Thymus (tissue), 11 donors: Measurements from ENCODE around the gene KLHL2. TPM values are rescaled to one million over a fixed set of nuclear protein-coding genes. Genes with fewer than 3 reads are reported as not detected.
A peak's percentile ranks its signal among the peaks of the same experiment; 100 is the strongest.

Source experiments
- DNase-seq, 9 donors: peaks; one replicate each; pipeline ENCODE4 v3.0.0-alpha.2; 2013; ENCODE audit warnings: low spot score in 9 of 9, low read depth in 6 of 9, missing footprints in 1 of 9
- H3K27ac ChIP-seq, 2 donors: one replicate each; pipeline ENCODE4 v1.5.1; 2013; ENCODE audit warnings: control low read depth in 1 of 2, low read depth in 1 of 2, low read length in 1 of 2, mild to moderate bottlenecking in 1 of 2, moderate library complexity in 1 of 2
- H3K27me3 ChIP-seq, 2 donors: one replicate each; pipeline ENCODE4 v1.5.1; 2013; ENCODE audit warnings: low read length in 1 of 2; ENCODE audit not compliant: control insufficient read depth in 2 of 2, insufficient read depth in 1 of 2
- H3K36me3 ChIP-seq, 2 donors: one replicate each; pipeline ENCODE4 v1.5.1; 2013; ENCODE audit warnings: low read length in 1 of 2, mild to moderate bottlenecking in 1 of 2, moderate library complexity in 1 of 2; ENCODE audit not compliant: control insufficient read depth in 2 of 2, insufficient read depth in 2 of 2
- H3K4me1 ChIP-seq, 2 donors: one replicate each; pipeline ENCODE4 v1.5.1; 2013; ENCODE audit warnings: low read length in 2 of 2; ENCODE audit not compliant: control insufficient read depth in 2 of 2, insufficient read depth in 2 of 2
- H3K4me3 ChIP-seq, 2 donors: one replicate each; pipeline ENCODE4 v1.5.1; 2013; ENCODE audit warnings: low read length in 2 of 2, control low read depth in 1 of 2, mild to moderate bottlenecking in 1 of 2
- H3K9me3 ChIP-seq, 2 donors: one replicate each; pipeline ENCODE4 v1.5.1; 2013; ENCODE audit warnings: low read length in 1 of 2, mild to moderate bottlenecking in 1 of 2; ENCODE audit not compliant: control insufficient read depth in 2 of 2, insufficient read depth in 1 of 2
- WGBS: extraction: QIAGEN DNeasy Blood & Tissue Kit; methylation state at CpG from one replicate; pipeline ENCODE4 v1.1.7; 2013; 5-methylcytosine and 5-hydroxymethylcytosine counted together
- polyA plus RNA-seq: library from polyadenylated mRNA; stranded (reverse); fragments of 200-250 nt; gene quantifications from one replicate; pipeline ENCODE4 v1.2.3, GENCODE V29; 2013
- total RNA-seq: library from RNA; stranded (reverse); fragments of 120-200 nt; gene quantifications from one replicate; pipeline ENCODE4 v1.2.4, GENCODE V29; 2013
- donor health status: healthy.

Gene KLHL2
- total and polyA plus RNA-seq, 2 donors = 12.1 to 29.3 TPM

DNA sequence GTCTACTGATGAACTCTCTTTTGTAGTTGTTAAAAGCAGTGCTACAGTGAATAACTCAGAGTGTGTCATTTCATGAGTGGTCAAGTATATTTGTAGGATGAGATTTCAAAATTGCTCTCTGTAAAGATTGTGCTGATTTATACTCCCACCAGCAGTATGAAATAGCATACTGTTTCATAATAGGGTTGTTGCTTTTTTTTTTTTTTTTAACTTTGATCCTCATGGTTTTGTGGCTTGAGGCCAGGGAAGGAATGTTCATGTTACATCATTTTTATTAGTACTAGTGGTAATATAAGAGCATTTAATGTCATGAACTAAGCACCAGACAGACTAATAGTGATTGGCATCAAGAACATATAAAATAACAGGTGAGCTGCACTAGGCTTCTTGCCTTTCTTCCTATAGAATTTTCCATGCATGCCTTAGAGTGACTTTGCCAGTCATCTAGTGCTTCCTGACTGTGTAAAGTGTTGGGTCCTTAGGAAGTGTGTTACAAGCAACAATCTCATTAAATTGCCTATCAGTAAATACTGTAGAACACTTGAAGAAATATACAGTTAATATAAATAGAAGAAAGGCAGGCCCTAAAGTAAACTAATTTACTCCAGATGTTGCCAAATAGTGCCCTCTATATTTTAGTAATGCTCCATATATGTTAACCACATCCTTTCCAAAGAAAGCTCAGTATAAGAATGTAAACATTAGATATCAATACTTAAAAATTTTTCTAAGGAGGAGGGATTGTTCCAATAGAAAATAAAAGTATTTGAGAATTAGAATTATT, 81.5 kb downstream of the KLHL2 start:
- Histone ChIP-seq H3K27me3 (no peaks in the 10 kb centered on the region), H3K4me3 (no peak overlapping the region), H3K4me1 (no peaks in the 10 kb centered on the region), H3K36me3 (no peaks in the 10 kb centered on the region), H3K9me3 (peaks cover 0 to under 1% of the 10 kb centered on the region in 2 donors), H3K27ac (no peak overlapping the region)
- DNase-seq = no peak

DNA sequence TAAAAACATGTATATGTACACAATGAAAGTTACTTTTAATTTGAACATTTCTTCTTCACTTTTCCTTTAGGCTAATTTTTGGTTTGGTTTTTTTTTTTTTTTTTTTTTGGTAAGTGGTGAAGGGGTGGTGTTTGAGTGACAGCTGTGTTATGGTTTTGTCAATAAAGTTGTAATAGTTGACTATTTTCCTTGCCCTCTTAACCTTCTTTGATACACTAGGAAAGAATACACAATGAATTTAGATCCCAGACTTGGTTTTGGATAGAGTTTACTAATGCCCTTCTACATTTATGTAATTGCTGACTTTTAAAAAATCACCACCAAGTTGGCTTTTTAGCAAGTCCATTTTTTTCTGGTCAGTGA, 82.0 kb downstream of the KLHL2 start:
- Histone ChIP-seq H3K4me3 (no peak overlapping the region), H3K36me3 (no peaks in the 10 kb centered on the region), H3K27ac (no peak overlapping the region), H3K27me3 (no peaks in the 10 kb centered on the region), H3K9me3 (no peaks in the 10 kb centered on the region), H3K4me1 (no peaks in the 10 kb centered on the region)
- DNase-seq = no peak

DNA sequence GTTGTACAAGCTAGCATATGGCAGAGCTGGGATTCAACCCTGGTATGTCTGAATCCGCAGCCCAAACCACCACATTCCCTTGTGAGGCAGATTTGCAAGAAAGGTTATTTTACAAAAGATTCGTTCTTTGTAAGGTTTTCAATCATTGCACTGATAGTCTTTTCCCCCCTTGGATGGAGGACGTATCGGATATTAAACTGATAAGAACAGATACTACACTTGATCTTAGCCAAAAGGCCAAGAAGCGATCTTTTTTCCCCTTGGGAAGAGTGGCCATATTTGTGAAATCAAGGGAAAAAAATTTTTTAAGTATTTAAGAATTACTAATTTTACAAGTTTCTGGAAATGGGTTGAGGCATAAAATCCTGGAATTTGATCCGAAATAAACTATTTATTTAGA, 85.7 kb downstream of the KLHL2 start:
- H3K27ac ChIP-seq = no peak overlapping the region
- peaks cover 0 to 4% of the 10 kb centered on the region in 2 donors for H3K4me1 ChIP-seq
- DNase-seq = peak in 2 of 9 donors; percentile 9 to 22
- H3K4me3 ChIP-seq = no peak overlapping the region
- no peaks in the 10 kb centered on the region for H3K27me3 ChIP-seq
- H3K36me3 ChIP-seq = peaks cover 3 to 7% of the 10 kb centered on the region in 2 donors
- 97% methylated on average over 6 of the region's 6 CpGs for WGBS
- H3K9me3 ChIP-seq = no peaks in the 10 kb centered on the region

DNA sequence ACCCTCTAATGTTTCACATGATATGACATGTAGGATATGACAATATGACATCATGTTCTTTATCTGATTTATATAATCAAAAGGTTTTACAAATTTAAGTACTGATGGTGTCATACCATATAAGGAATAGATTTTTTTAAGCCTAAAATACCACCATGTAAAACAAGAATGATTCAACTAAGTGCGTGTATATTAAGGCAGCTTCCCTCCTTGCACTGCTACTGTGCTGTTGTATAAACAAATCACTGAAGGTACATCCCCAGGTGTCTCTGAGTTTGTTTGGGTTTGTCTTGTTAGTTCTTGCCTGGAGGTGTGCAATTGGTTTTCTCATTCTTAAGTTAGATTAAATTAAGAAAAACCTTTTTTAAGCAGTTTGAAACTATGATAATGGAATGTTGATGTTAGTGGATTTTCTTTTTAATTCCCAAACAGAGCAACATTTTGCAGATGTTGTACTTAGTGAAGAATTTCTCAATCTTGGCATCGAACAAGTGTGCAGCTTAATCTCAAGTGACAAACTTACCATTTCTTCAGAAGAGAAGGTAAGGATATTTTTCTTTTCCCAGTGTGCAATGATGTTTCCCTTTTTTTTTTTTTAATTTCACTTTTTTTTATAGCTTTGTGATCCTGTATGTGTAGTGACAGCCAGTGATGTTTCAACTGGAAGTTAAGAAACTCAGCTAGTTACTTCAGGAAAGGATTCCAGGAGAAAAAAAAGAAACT, 86.7 kb downstream of the KLHL2 start:
- WGBS = 93% methylated on average over 2 of the region's 2 CpGs
- H3K27ac ChIP-seq = peak overlapping the region in 1 of 2 donors; percentile 25

DNA sequence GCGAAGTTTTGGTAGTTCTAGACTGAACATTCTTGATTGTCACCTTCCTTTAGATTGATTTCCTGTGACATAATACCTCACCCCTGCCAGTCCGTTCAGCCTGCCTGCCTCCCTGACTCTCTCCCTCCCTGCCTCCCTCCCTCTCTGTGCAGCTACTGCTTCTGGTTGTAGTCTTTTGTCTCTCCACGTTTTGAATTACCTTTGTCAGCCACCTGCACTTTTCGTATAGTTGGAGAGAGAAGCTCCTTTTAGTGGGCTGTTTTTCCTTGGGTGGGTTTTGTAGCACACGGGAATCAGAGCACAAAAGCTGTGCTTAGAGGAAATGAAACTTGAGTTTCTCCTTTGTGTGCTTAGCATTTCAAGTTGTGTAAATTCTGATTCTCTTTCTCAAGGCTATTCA, 87.5 kb downstream of the KLHL2 start:
- H3K27me3 ChIP-seq = no peaks in the 10 kb centered on the region
- H3K36me3 ChIP-seq = peaks cover 3 to 7% of the 10 kb centered on the region in 2 donors
- peak in 7 of 9 donors; percentile 9 to 65 (median 31) for DNase-seq
- no peaks in the 10 kb centered on the region for H3K9me3 ChIP-seq
- WGBS = 25% methylated on average over 5 of the region's 5 CpGs
- H3K4me1 ChIP-seq = peaks cover 0 to 4% of the 10 kb centered on the region in 2 donors
- no peak overlapping the region for H3K4me3 ChIP-seq
- peak overlapping the region; percentile 19 to 70 for H3K27ac ChIP-seq

More for the DNA sequence above, 86.7 kb downstream of the KLHL2 start:
- no peaks in the 10 kb centered on the region for H3K9me3 ChIP-seq
- no peak for DNase-seq
- H3K4me1 ChIP-seq = peaks cover 0 to 4% of the 10 kb centered on the region in 2 donors
- H3K36me3 ChIP-seq = peaks cover 3 to 7% of the 10 kb centered on the region in 2 donors
- H3K27me3 ChIP-seq = no peaks in the 10 kb centered on the region
- H3K4me3 ChIP-seq = no peak overlapping the region

DNA sequence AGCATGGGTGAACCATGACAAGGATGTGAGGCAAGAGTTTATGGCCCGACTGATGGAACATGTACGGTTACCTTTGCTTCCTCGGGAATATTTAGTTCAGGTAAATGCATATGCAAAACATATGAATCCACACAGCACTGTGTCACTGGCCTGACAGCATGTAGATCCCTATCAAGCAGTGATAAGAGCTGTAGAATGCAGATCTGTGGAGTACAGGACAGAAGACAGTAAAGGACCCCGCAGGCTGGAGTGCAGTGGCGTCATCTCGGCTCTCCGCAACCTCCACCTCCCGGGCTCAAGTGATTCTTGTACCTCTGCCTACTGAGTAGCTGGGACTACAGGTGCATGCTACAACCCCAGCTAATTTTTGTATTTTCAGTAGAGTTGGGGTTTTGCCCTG, 90.3 kb downstream of the KLHL2 start:
- DNase-seq = no peak

DNA sequence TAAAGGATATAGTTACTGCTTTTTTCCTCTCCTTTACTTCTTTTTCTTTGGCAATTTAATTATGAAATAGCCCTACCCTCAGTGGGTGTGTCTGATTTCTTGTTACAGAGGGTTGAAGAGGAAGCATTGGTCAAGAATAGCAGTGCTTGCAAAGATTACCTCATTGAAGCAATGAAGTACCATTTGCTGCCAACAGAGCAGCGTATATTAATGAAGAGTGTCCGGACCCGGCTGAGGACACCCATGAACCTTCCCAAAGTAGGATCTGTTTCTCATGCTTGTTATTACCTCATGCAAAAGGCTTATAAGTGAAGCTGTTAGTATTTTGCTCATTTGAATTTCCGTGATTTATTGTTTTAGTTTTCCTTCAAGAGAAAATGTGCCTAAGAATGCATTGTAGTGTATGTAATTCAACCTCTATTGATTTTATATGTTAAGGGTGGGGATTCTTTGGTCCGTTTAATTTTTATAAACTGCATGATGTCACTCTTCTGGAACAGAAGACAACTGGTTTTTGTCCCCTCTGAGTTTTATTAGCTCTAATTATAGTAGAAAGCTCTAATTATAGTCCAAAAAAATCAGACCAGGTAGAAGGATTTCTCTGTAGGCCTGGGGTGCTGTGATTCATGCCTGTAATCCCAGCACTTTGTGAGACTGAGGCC, 92.2 kb downstream of the KLHL2 start:
- H3K27ac ChIP-seq = no peak overlapping the region

More for the DNA sequence above, 90.3 kb downstream of the KLHL2 start:
- WGBS = 97% methylated on average over 8 of the region's 8 CpGs
- H3K4me1 ChIP-seq = peaks cover 0 to 6% of the 10 kb centered on the region in 2 donors
- H3K36me3 ChIP-seq = peaks cover 3 to 7% of the 10 kb centered on the region in 2 donors
- H3K27ac ChIP-seq = no peak overlapping the region
- no peak overlapping the region for H3K4me3 ChIP-seq
- no peaks in the 10 kb centered on the region for H3K27me3 ChIP-seq
- no peaks in the 10 kb centered on the region for H3K9me3 ChIP-seq

DNA sequence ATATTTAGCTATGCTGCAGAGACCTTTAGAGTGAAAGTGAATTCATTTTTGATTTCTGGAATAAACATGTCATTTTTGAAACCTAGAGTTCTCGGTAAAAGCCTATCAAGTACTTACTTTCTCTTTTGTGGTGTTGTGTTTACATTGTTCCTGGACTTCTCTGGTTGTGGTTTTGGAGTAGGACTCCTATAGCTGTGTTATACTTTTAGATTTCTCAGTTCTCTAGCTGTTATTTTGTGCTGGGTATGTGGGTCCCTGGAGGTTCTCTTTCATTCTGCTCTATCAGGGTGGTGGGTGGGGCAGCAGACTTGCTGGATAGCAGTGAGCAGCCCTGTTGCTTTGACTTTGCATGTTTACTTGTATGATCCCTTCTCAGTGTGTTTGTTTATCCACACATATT, 94.5 kb downstream of the KLHL2 start:
- peaks cover 3 to 4% of the 10 kb centered on the region in 2 donors for H3K36me3 ChIP-seq
- peak in 3 of 9 donors; percentile 10 to 50 (median 30) for DNase-seq
- H3K27ac ChIP-seq = peak overlapping the region; percentile 11 to 29
- no peak overlapping the region for H3K4me3 ChIP-seq
- 1% methylated on average over 1 of the region's 1 CpG for WGBS
- peaks cover 0 to 2% of the 10 kb centered on the region in 2 donors for H3K4me1 ChIP-seq
- H3K27me3 ChIP-seq = no peaks in the 10 kb centered on the region
- H3K9me3 ChIP-seq = no peaks in the 10 kb centered on the region

More for the DNA sequence above, 92.2 kb downstream of the KLHL2 start:
- DNase-seq = no peak
- Histone ChIP-seq H3K36me3 (peaks cover 3 to 7% of the 10 kb centered on the region in 2 donors), H3K4me3 (no peak overlapping the region), H3K27me3 (no peaks in the 10 kb centered on the region), H3K9me3 (no peaks in the 10 kb centered on the region), H3K4me1 (peaks cover 0 to 6% of the 10 kb centered on the region in 2 donors)
- 97% methylated on average over 5 of the region's 5 CpGs for WGBS

DNA sequence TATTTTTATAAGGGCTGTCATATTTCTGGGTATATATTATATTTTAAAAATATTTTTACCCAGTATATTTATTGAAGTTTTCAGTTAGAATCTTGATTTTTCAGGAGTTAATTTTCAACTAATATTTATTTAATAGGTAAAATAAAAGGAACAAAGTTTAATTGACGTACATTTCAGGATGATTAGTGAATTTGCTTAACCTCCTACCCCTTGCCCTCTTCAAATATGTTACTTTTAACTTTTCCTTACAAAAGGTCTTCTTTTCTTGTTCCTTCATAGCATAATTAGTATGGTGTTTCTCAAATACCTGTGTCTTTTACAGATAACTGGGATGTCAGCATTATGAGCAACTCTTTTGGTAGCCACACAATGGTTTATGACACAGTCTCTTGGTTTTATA, 95.3 kb downstream of the KLHL2 start:
- 98% methylated on average over 1 of the region's 1 CpG for WGBS
- no peak overlapping the region for H3K27ac ChIP-seq
- H3K9me3 ChIP-seq = no peaks in the 10 kb centered on the region
- peaks cover 1% of the 10 kb centered on the region in 2 donors for H3K36me3 ChIP-seq
- peaks cover 0 to 2% of the 10 kb centered on the region in 2 donors for H3K4me1 ChIP-seq
- no peak overlapping the region for H3K4me3 ChIP-seq
- no peak for DNase-seq
- H3K27me3 ChIP-seq = no peaks in the 10 kb centered on the region
